Mesenchymal stem cell (in vitro differentiated cells and primary cell): ENCODE measurements around the gene LUM.

Experiments
- DNase-seq: peaks from one replicate; pipeline ENCODE4 v3.0.0-alpha.2; 2013
- H2AFZ ChIP-seq: one replicate; pipeline ENCODE4 v1.6.1; 2013; ENCODE audit warnings: low read depth, mild to moderate bottlenecking, control low read depth, inconsistent platforms, low read length, moderate library complexity
- H2AK5ac ChIP-seq: 2 replicates; pipeline ENCODE4 v1.6.1; 2013; ENCODE audit warnings: low read length, moderate library complexity, mild to moderate bottlenecking, inconsistent platforms; ENCODE audit not compliant: severe bottlenecking
- H2BK120ac ChIP-seq: one replicate; pipeline ENCODE4 v1.6.1; 2013; ENCODE audit warnings: low read depth, mild to moderate bottlenecking, inconsistent platforms, low read length, moderate library complexity
- H2BK12ac ChIP-seq, 2 experiments: one replicate each; pipeline ENCODE4 v1.6.1; 2013; ENCODE audit warnings: inconsistent platforms in 2 of 2, low read length in 2 of 2, mild to moderate bottlenecking in 2 of 2, moderate library complexity in 2 of 2, control low read depth in 1 of 2
- H2BK15ac ChIP-seq: one replicate; pipeline ENCODE4 v1.6.1; 2013; ENCODE audit warnings: mild to moderate bottlenecking, low read depth, inconsistent platforms; ENCODE audit not compliant: poor library complexity, severe bottlenecking
- H2BK5ac ChIP-seq: 2 replicates; pipeline ENCODE4 v1.6.1; 2013; ENCODE audit warnings: low read depth, mild to moderate bottlenecking, low read length, control low read depth, inconsistent platforms; ENCODE audit not compliant: poor library complexity, severe bottlenecking
- H3K14ac ChIP-seq, 2 experiments: one replicate each; pipeline ENCODE4 v1.6.1; 2013; ENCODE audit warnings: inconsistent platforms in 2 of 2, low read length in 2 of 2, control low read depth in 1 of 2, mild to moderate bottlenecking in 1 of 2, moderate library complexity in 1 of 2
- H3K18ac ChIP-seq, 2 experiments: one replicate each; pipeline ENCODE4 v1.6.1; 2013; ENCODE audit warnings: inconsistent platforms in 2 of 2, low read length in 2 of 2, control low read depth in 1 of 2, low read depth in 1 of 2, mild to moderate bottlenecking in 1 of 2
- H3K23ac ChIP-seq, 2 experiments: one replicate each; pipeline ENCODE4 v1.6.1; 2013; ENCODE audit warnings: inconsistent platforms in 2 of 2, low read length in 2 of 2, mild to moderate bottlenecking in 2 of 2, moderate library complexity in 2 of 2, control low read depth in 1 of 2
- H3K27ac ChIP-seq: 2 replicates; pipeline ENCODE4 v1.5.1; 2013; ENCODE audit warnings: mild to moderate bottlenecking, moderate library complexity, low read length, control low read depth, inconsistent platforms; ENCODE audit not compliant: poor library complexity, severe bottlenecking
- H3K27me3 ChIP-seq, 2 experiments: 2 replicates each; pipeline versions ENCODE4 v1.6.1 to v1.7.0; 2013; ENCODE audit warnings: low read length in 2 of 2, mild to moderate bottlenecking in 2 of 2, moderate library complexity in 2 of 2, control low read depth in 1 of 2, inconsistent platforms in 1 of 2; ENCODE audit not compliant: control insufficient read depth in 1 of 2, insufficient read depth in 1 of 2
- H3K36me3 ChIP-seq, 2 experiments: 2 replicates each; pipeline versions ENCODE4 v1.6.1 to v1.7.0; 2013; ENCODE audit warnings: low read length in 2 of 2, control low read depth in 1 of 2, inconsistent platforms in 1 of 2, low read depth in 1 of 2, mild to moderate bottlenecking in 1 of 2; ENCODE audit not compliant: insufficient read depth in 2 of 2, control insufficient read depth in 1 of 2
- H3K4ac ChIP-seq, 2 experiments: one replicate each; pipeline ENCODE4 v1.6.1; 2013; ENCODE audit warnings: inconsistent platforms in 2 of 2, low read length in 2 of 2, mild to moderate bottlenecking in 2 of 2, moderate library complexity in 2 of 2, control low read depth in 1 of 2, low read depth in 1 of 2
- H3K4me1 ChIP-seq: 2 replicates; pipeline ENCODE4 v1.6.1; 2013; ENCODE audit warnings: low read depth, low read length, control low read depth; ENCODE audit not compliant: control insufficient read depth, insufficient read depth
- H3K4me2 ChIP-seq: 2 replicates; pipeline ENCODE4 v1.6.1; 2013; ENCODE audit warnings: low read length, mild to moderate bottlenecking, inconsistent platforms; ENCODE audit not compliant: poor library complexity, severe bottlenecking
- H3K4me3 ChIP-seq, 2 experiments: 2 replicates each; pipeline versions ENCODE4 v1.5.1 to v1.7.0; 2013; ENCODE audit warnings: low read length in 2 of 2, mild to moderate bottlenecking in 2 of 2, control low read depth in 1 of 2, low read depth in 1 of 2; ENCODE audit not compliant: insufficient read depth in 1 of 2
- H3K79me1 ChIP-seq: replicated peaks from 2 replicates; pipeline ENCODE4 v1.6.1; 2013; ENCODE audit warnings: mild to moderate bottlenecking, control low read depth, low read length, inconsistent platforms; ENCODE audit not compliant: poor library complexity, severe bottlenecking
- H3K9ac ChIP-seq: 2 replicates; pipeline ENCODE4 v1.7.0; 2013; ENCODE audit warnings: mild to moderate bottlenecking, low read length, moderate library complexity
- H3K9me3 ChIP-seq: 2 replicates; pipeline ENCODE4 v1.7.0; 2013; ENCODE audit warnings: mild to moderate bottlenecking, low read length; ENCODE audit not compliant: control insufficient read depth
- H4K8ac ChIP-seq: one replicate; pipeline ENCODE4 v1.6.1; 2013; ENCODE audit warnings: inconsistent platforms, mild to moderate bottlenecking, low read length, moderate library complexity
- H4K91ac ChIP-seq: one replicate; pipeline ENCODE4 v1.6.1; 2013; ENCODE audit warnings: mild to moderate bottlenecking, low read length, inconsistent platforms
- WGBS: methylation state at CpG from one replicate; pipeline ENCODE4 v1.1.7; 2013; ENCODE audit warnings: mixed read lengths; 5-methylcytosine and 5-hydroxymethylcytosine counted together

Gene LUM

GRCh38 chr12:91139286-91139685 is 28.0 kb upstream of the LUM start:
- peaks cover 0 to 6% of the 10 kb centered on the region in 2 experiments for H3K36me3 ChIP-seq
- H3K4me2 ChIP-seq, result no peak overlapping the region
- peak overlapping the region; percentile 88 for H3K9ac ChIP-seq
- no peak overlapping the region for H3K14ac ChIP-seq
- no peak overlapping the region for H2BK5ac ChIP-seq
- H3K4me3 ChIP-seq, result peak overlapping the region in 1 of 2 experiments; percentile 5
- no peak overlapping the region for H4K91ac ChIP-seq
- DNase-seq, result peak; percentile 42
- H3K9me3 ChIP-seq, result no peaks in the 10 kb centered on the region
- no peak overlapping the region for H2BK120ac ChIP-seq
- no peak overlapping the region for H2BK12ac ChIP-seq
- no peak overlapping the region for H3K18ac ChIP-seq
- no peak overlapping the region for H2AFZ ChIP-seq
- H3K27me3 ChIP-seq, result no peaks in the 10 kb centered on the region
- no CpG with 5 or more reads among the region's 2 CpGs for WGBS
- H2AK5ac ChIP-seq, result no peak overlapping the region
- no peak overlapping the region for H3K4ac ChIP-seq
- no peak overlapping the region for H2BK15ac ChIP-seq
- no peaks in the 10 kb centered on the region for H3K79me1 ChIP-seq
- H3K4me1 ChIP-seq, result peaks cover 2% of the 10 kb centered on the region
- H3K27ac ChIP-seq, result no peak overlapping the region
- H3K23ac ChIP-seq, result no peak overlapping the region
- H4K8ac ChIP-seq, result no peak overlapping the region

GRCh38 chr12:91138337-91138920 is 27.1 kb upstream of the LUM start:
- Histone ChIP-seq H2AFZ (no peak overlapping the region), H3K9ac (peak overlapping the region; percentile 88), H3K27me3 (no peaks in the 10 kb centered on the region), H2BK12ac (peak overlapping the region; percentile 92 to 95), H3K4me1 (peaks cover 2% of the 10 kb centered on the region), H3K27ac (no peak overlapping the region), H3K9me3 (no peaks in the 10 kb centered on the region), H4K91ac (peak overlapping the region; percentile 73), H2BK120ac (peak overlapping the region; percentile 69), H2BK5ac (no peak overlapping the region), H2AK5ac (no peak overlapping the region), H3K4me2 (no peak overlapping the region), H3K4me3 (peak overlapping the region in 1 of 2 experiments; percentile 5), H3K36me3 (no peaks in the 10 kb centered on the region), H3K79me1 (no peaks in the 10 kb centered on the region), H3K18ac (peak overlapping the region; percentile 75 to 98), H4K8ac (peak overlapping the region; percentile 59), H3K14ac (no peak overlapping the region), H2BK15ac (peak overlapping the region; percentile 93), H3K4ac (peak overlapping the region; percentile 81 to 83), H3K23ac (no peak overlapping the region)
- WGBS, result 14% methylated on average over 1 of the region's 1 CpG
- DNase-seq, result peak; percentile 33

- no peak overlapping the region for H4K8ac ChIP-seq
- no peak overlapping the region for H2BK120ac ChIP-seq
- no peak overlapping the region for H2BK15ac ChIP-seq
- H3K4me3 ChIP-seq, result no peak overlapping the region
- H2AK5ac ChIP-seq, result no peak overlapping the region
- no peak overlapping the region for H3K4ac ChIP-seq
- no peak overlapping the region for H4K91ac ChIP-seq
- H3K18ac ChIP-seq, result peak overlapping the region in 1 of 2 experiments; percentile 77
- H3K4me2 ChIP-seq, result no peak overlapping the region
- no peaks in the 10 kb centered on the region for H3K9me3 ChIP-seq
- H2AFZ ChIP-seq, result no peak overlapping the region
- H3K9ac ChIP-seq, result no peak overlapping the region
- H3K36me3 ChIP-seq, result no peaks in the 10 kb centered on the region
- H3K14ac ChIP-seq, result no peak overlapping the region
- no peak overlapping the region for H3K27ac ChIP-seq
- H3K4me1 ChIP-seq, result peaks cover 3% of the 10 kb centered on the region
- H3K27me3 ChIP-seq, result no peaks in the 10 kb centered on the region
- H3K23ac ChIP-seq, result no peak overlapping the region
- H2BK12ac ChIP-seq, result peak overlapping the region in 1 of 2 experiments; percentile 87
- no CpG with 5 or more reads among the region's 1 CpG for WGBS
- H2BK5ac ChIP-seq, result no peak overlapping the region
- no peaks in the 10 kb centered on the region for H3K79me1 ChIP-seq
- DNase-seq, result peak; percentile 77
Observed at GRCh38 chr12:91133871-91134270, 22.6 kb upstream of the LUM start.

GRCh38 chr12:91129662-91130362 is 18.5 kb upstream of the LUM start:
- no peaks in the 10 kb centered on the region for H3K36me3 ChIP-seq
- H3K79me1 ChIP-seq, result no peaks in the 10 kb centered on the region
- H3K9ac ChIP-seq, result no peak overlapping the region
- no peak overlapping the region for H2AFZ ChIP-seq
- peaks cover 1% of the 10 kb centered on the region for H3K4me1 ChIP-seq
- H4K91ac ChIP-seq, result no peak overlapping the region
- H3K27ac ChIP-seq, result no peak overlapping the region
- no peak overlapping the region for H3K4me3 ChIP-seq
- no peak overlapping the region for H3K14ac ChIP-seq
- WGBS, result 91% methylated on average over 1 of the region's 2 CpGs
- H3K4me2 ChIP-seq, result no peak overlapping the region
- no peak overlapping the region for H2BK15ac ChIP-seq
- no peak overlapping the region for H2BK5ac ChIP-seq
- no peak overlapping the region for H3K4ac ChIP-seq
- H2BK120ac ChIP-seq, result no peak overlapping the region
- no peak overlapping the region for H4K8ac ChIP-seq
- no peak overlapping the region for H3K23ac ChIP-seq
- no peak overlapping the region for H3K18ac ChIP-seq
- no peak for DNase-seq
- no peak overlapping the region for H2BK12ac ChIP-seq
- H3K9me3 ChIP-seq, result no peaks in the 10 kb centered on the region
- no peaks in the 10 kb centered on the region for H3K27me3 ChIP-seq
- H2AK5ac ChIP-seq, result no peak overlapping the region
